ENCODE measurements around the gene OGFRL1.

DNA sequence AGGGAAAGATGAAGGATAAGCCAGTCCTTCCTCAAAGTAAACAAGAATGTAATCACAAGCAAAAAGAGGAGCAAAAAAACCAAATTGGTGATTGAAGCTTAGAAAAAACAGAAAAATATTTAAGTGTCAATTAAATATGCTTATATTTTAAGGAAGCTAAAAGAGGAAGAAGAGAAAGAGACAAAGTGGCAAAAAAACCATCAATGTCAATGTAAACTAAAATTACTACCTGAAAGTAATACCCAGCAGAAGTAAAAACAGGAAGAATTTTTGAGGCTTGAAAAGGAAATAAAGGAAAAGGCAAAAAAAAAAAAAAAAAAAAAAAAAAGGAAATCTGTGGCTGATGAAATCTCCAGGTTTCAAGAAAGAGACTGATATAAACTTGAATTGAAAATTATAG is 36.2 kb upstream of the OGFRL1 start:
- TF ChIP-seq, protein P1, sequence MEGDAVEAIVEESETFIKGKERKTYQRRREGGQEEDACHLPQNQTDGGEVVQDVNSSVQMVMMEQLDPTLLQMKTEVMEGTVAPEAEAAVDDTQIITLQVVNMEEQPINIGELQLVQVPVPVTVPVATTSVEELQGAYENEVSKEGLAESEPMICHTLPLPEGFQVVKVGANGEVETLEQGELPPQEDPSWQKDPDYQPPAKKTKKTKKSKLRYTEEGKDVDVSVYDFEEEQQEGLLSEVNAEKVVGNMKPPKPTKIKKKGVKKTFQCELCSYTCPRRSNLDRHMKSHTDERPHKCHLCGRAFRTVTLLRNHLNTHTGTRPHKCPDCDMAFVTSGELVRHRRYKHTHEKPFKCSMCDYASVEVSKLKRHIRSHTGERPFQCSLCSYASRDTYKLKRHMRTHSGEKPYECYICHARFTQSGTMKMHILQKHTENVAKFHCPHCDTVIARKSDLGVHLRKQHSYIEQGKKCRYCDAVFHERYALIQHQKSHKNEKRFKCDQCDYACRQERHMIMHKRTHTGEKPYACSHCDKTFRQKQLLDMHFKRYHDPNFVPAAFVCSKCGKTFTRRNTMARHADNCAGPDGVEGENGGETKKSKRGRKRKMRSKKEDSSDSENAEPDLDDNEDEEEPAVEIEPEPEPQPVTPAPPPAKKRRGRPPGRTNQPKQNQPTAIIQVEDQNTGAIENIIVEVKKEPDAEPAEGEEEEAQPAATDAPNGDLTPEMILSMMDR (conservative IDR thresholded peaks at IDR 0.05; ENCODE audit: low read depth, low read length): no peak
- TF ChIP-seq EZH2 (IDR thresholded peaks at IDR 0.05; ENCODE audit: borderline replicate concordance, low read depth, low read length, poor library complexity, severe bottlenecking): no peak

Data from A673 (cell line).